ENCODE data around the gene DOK4. TPM values are rescaled to one million over a fixed set of nuclear protein-coding genes. Genes with fewer than 3 reads are reported as not detected.
A peak's percentile ranks its signal among the peaks of the same experiment; 100 is the strongest.

Gene DOK4
- total RNA-seq, 1 donor: 40.2 TPM

- no peak overlapping the region for H3K4me3 ChIP-seq (ENCODE audit: low read depth, low read length)
- DNase-seq (ENCODE audit: low read depth): no peak
- TF ChIP-seq, protein P1, sequence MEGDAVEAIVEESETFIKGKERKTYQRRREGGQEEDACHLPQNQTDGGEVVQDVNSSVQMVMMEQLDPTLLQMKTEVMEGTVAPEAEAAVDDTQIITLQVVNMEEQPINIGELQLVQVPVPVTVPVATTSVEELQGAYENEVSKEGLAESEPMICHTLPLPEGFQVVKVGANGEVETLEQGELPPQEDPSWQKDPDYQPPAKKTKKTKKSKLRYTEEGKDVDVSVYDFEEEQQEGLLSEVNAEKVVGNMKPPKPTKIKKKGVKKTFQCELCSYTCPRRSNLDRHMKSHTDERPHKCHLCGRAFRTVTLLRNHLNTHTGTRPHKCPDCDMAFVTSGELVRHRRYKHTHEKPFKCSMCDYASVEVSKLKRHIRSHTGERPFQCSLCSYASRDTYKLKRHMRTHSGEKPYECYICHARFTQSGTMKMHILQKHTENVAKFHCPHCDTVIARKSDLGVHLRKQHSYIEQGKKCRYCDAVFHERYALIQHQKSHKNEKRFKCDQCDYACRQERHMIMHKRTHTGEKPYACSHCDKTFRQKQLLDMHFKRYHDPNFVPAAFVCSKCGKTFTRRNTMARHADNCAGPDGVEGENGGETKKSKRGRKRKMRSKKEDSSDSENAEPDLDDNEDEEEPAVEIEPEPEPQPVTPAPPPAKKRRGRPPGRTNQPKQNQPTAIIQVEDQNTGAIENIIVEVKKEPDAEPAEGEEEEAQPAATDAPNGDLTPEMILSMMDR (IDR thresholded peaks at IDR 0.05; ENCODE audit: insufficient read depth, low read depth, low read length): no peak
Measured at GRCh38 chr16:57477531-57478202, 8.6 kb downstream of the DOK4 start.

GRCh38 chr16:57476546-57477410 lies 9.5 kb downstream of the DOK4 start:
- TF ChIP-seq, protein P1 (IDR thresholded peaks at IDR 0.05; ENCODE audit: insufficient read depth, low read depth, low read length): no peak
- no peak for DNase-seq (ENCODE audit: low read depth)
- H3K4me3 ChIP-seq (ENCODE audit: low read depth, low read length): no peak overlapping the region

GRCh38 chr16:57475711-57476339 lies 10.5 kb downstream of the DOK4 start:
- DNase-seq (ENCODE audit: low read depth): peak; percentile 30
- no peak overlapping the region for H3K4me3 ChIP-seq (ENCODE audit: low read depth, low read length)
- TF ChIP-seq, protein P1 (IDR thresholded peaks at IDR 0.05; ENCODE audit: insufficient read depth, low read depth, low read length): peak; percentile 61

- H3K4me3 ChIP-seq (ENCODE audit: low read depth, low read length): no peak overlapping the region
- TF ChIP-seq, protein P1 (IDR thresholded peaks at IDR 0.05; ENCODE audit: insufficient read depth, low read depth, low read length): no peak
- DNase-seq (ENCODE audit: low read depth): no peak
Measured at GRCh38 chr16:57474671-57475661, 11.3 kb downstream of the DOK4 start.

DNA sequence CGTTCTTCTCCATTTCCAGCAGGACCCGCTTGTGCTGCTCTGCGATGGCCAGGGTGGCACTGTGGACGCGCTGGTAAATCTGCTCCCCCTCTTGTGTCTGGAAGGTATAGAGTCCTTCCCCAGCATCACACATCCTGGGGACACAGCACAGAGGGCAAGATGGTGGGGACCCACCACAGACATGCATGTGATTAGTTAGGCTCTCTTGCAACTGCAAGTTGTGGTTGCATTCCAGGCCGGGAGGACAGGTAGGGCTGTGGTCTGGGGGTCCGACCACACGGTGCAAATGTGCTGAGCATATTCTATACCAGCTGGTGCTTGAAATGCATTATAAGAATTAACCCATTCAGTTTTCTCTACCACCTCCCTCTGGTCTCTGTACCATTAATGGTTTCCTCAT lies 12.4 kb downstream of the DOK4 start:
- TF ChIP-seq, protein P1 (IDR thresholded peaks at IDR 0.05; ENCODE audit: insufficient read depth, low read depth, low read length): no peak

More for the DNA sequence above, 12.4 kb downstream of the DOK4 start:
- no peak overlapping the region for H3K4me3 ChIP-seq (ENCODE audit: low read depth, low read length)
- no peak for DNase-seq (ENCODE audit: low read depth)
